ENCODE measurements around the gene ADARB2.

ADARB2 gene

GRCh38 chr10:1572519-1573333 lies 164.6 kb downstream of the ADARB2 start:
- no peaks in the 10 kb centered on the region for H3K9me3 ChIP-seq (ENCODE audit: control insufficient read depth, insufficient read depth, low read depth, low read length)
- H3K4me3 ChIP-seq (ENCODE audit: low read depth, low read length): no peak overlapping the region
- H3K36me3 ChIP-seq (ENCODE audit: control insufficient read depth in 2 of 2, insufficient read depth in 1 of 2, low read length in 2 of 2): no peaks in the 10 kb centered on the region
- H3K4me1 ChIP-seq (ENCODE audit: control insufficient read depth, insufficient read depth, low read length): no peaks in the 10 kb centered on the region
- ChIA-PET CTCF (interaction anchor here (0.6 kb wide), 1 partner anchor 30 kb away, joined by 3 read pairs; no protein-coding TSS in a partner anchor), POLR2A (no interaction called here)
- no peak overlapping the region for H3K27ac ChIP-seq (ENCODE audit: extremely low read depth, low read depth, low read length)
- no peak for TF ChIP-seq ZNF48 (tag by site-specific recombination; IDR thresholded peaks at IDR 0.05)
- no peak for TF ChIP-seq PRDM4 (tag by site-specific recombination; IDR thresholded peaks at IDR 0.05)
- TF ChIP-seq EGR2 (tag by site-specific recombination; IDR thresholded peaks at IDR 0.05; ENCODE audit: low read depth): peak; percentile 58
- peak; percentile 31 for TF ChIP-seq ZFHX2 (tag by site-specific recombination; conservative IDR thresholded peaks at IDR 0.05)

GRCh38 chr10:1571587-1572237 lies 165.6 kb downstream of the ADARB2 start:
- Histone ChIP-seq H3K27ac (ENCODE audit: extremely low read depth, low read depth, low read length) (no peak overlapping the region), H3K9me3 (ENCODE audit: control insufficient read depth, insufficient read depth, low read depth, low read length) (no peaks in the 10 kb centered on the region), H3K36me3 (ENCODE audit: control insufficient read depth in 2 of 2, insufficient read depth in 1 of 2, low read length in 2 of 2) (no peaks in the 10 kb centered on the region), H3K4me3 (ENCODE audit: low read depth, low read length) (no peak overlapping the region), H3K4me1 (ENCODE audit: control insufficient read depth, insufficient read depth, low read length) (no peaks in the 10 kb centered on the region)
- TF ChIP-seq HOXA7 (CRISPR knock-in tag; IDR thresholded peaks at IDR 0.05; ENCODE audit: borderline replicate concordance) (no peak), ZEB2 (tag by site-specific recombination; IDR thresholded peaks at IDR 0.05) (peak; percentile 100)
- POLR2A ChIA-PET: no interaction called here
- CTCF ChIA-PET: interaction anchor here (0.6 kb wide), 1 partner anchor 29 kb away, joined by 3 read pairs; no protein-coding TSS in a partner anchor

- H3K27ac ChIP-seq (ENCODE audit: extremely low read depth, low read depth, low read length): no peak overlapping the region
- H3K4me1 ChIP-seq (ENCODE audit: control insufficient read depth, insufficient read depth, low read length): no peaks in the 10 kb centered on the region
- no peaks in the 10 kb centered on the region for H3K9me3 ChIP-seq (ENCODE audit: control insufficient read depth, insufficient read depth, low read depth, low read length)
- CTCF ChIA-PET: no interaction called here
- TF ChIP-seq GLIS1 (tag by site-specific recombination; IDR thresholded peaks at IDR 0.05): peak; percentile 40; the same call in 1 of the 2 replicates
- peak; percentile 79 for TF ChIP-seq ZIC2 (tag by site-specific recombination; IDR thresholded peaks at IDR 0.05)
- TF ChIP-seq ZNF10 (tag by site-specific recombination; IDR thresholded peaks at IDR 0.05): no peak
- POLR2A ChIA-PET: no interaction called here
- no peaks in the 10 kb centered on the region for H3K36me3 ChIP-seq (ENCODE audit: control insufficient read depth in 2 of 2, insufficient read depth in 1 of 2, low read length in 2 of 2)
- H3K4me3 ChIP-seq (ENCODE audit: low read depth, low read length): no peak overlapping the region
Measured at GRCh38 chr10:1570416-1571051, 166.8 kb downstream of the ADARB2 start.

- Histone ChIP-seq H3K27ac (ENCODE audit: extremely low read depth, low read depth, low read length) (no peak overlapping the region), H3K4me1 (ENCODE audit: control insufficient read depth, insufficient read depth, low read length) (no peaks in the 10 kb centered on the region), H3K4me3 (ENCODE audit: low read depth, low read length) (no peak overlapping the region), H3K36me3 (ENCODE audit: control insufficient read depth in 2 of 2, insufficient read depth in 1 of 2, low read length in 2 of 2) (no peaks in the 10 kb centered on the region), H3K9me3 (ENCODE audit: control insufficient read depth, insufficient read depth, low read depth, low read length) (no peaks in the 10 kb centered on the region)
- ChIA-PET POLR2A (no interaction called here), CTCF (no interaction called here)
- TF ChIP-seq KLF8 (tag by site-specific recombination; IDR thresholded peaks at IDR 0.05) (no peak), ZNF488 (tag by site-specific recombination; IDR thresholded peaks at IDR 0.05) (no peak), ZNF660 (tag by site-specific recombination; IDR thresholded peaks at IDR 0.05) (no peak), ZNF600 (tag by site-specific recombination; IDR thresholded peaks at IDR 0.05) (no peak), ZNF423 (tag by site-specific recombination; IDR thresholded peaks at IDR 0.05) (no peak), ZNF560 (tag by site-specific recombination; IDR thresholded peaks at IDR 0.05; ENCODE audit: borderline replicate concordance) (no peak), GLIS2 (tag by site-specific recombination; IDR thresholded peaks at IDR 0.05) (no peak), PRDM2 (tag by site-specific recombination; IDR thresholded peaks at IDR 0.05; ENCODE audit: borderline replicate concordance) (no peak)
Measured at GRCh38 chr10:1569208-1569607, 168.1 kb downstream of the ADARB2 start.
